ENCODE results near the gene CHD1L.
"Not testable (repeated sequence)": the region's sequence is repeated elsewhere in the genome, so short reads cannot be mapped to it uniquely, and the experiment has no call there.

The CHD1L gene

DNA sequence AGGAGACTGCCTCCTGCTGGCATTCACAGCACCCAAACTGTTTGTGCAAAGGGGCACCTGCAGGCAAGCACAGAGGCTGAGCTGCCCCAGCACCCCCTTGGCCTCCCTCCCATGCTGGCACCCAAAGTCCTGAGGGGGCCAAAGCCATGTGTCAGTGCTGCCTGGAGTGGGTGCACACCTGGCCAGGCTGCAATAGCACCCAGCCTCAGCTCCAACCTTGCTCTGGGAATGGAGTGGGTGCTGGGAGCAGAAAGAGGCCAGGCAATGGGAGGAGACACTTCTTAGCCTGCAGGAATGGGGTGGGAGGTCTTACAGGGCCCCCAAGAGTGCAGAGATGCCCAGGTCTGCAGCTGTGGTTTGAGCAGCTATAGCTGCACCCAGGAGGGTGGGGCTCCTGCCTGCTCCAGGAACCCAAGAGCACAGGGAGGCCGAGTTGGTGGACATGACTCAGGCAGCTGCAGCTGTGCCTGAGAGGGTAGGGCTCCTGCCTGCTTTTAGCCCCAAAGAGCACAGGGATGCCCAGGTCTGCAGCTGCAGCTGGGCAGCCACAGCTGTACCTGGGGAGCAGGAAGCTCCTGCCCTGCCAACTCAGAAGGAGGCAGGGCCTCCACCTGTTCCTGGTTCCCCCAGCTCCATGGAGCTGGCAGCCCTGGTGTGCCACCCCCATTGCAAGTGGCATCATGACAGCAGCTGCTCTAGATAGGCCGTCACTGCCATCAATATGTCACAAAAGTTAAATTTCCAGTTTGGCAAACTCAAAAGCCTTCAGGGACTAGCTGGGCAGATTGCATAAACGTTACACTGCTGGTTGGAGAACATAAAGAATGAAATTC, 5.3 kb upstream of the CHD1L start:
- no peak for DNase-seq (ENCODE audit: extremely low spot score)
- POLR2A ChIA-PET, result no interaction called here
- TF ChIP-seq FOXM1 (IDR thresholded peaks at IDR 0.05; ENCODE audit: borderline replicate concordance) (no peak), ZNF384 (IDR thresholded peaks at IDR 0.05) (no peak), ELF4 (IDR thresholded peaks at IDR 0.05) (no peak), CTBP1 (IDR thresholded peaks at IDR 0.05; ENCODE audit: borderline replicate concordance) (no peak), LEF1 (IDR thresholded peaks at IDR 0.05; ENCODE audit: borderline replicate concordance) (no peak), TARDBP (IDR thresholded peaks at IDR 0.05) (no peak), NFRKB (IDR thresholded peaks at IDR 0.05) (no peak), HDGF (IDR thresholded peaks at IDR 0.05; ENCODE audit: borderline replicate concordance) (no peak), BHLHE40 (IDR thresholded peaks at IDR 0.05; ENCODE audit: borderline replicate concordance) (no peak), ARNT (IDR thresholded peaks at IDR 0.05) (no peak), FOXK2 (IDR thresholded peaks at IDR 0.05) (no peak), SP1 (IDR thresholded peaks at IDR 0.05) (no peak), SUZ12 (IDR thresholded peaks at IDR 0.05) (no peak), L3MBTL2 (conservative IDR thresholded peaks at IDR 0.05) (no peak)
- TF ChIP-seq, protein P1, sequence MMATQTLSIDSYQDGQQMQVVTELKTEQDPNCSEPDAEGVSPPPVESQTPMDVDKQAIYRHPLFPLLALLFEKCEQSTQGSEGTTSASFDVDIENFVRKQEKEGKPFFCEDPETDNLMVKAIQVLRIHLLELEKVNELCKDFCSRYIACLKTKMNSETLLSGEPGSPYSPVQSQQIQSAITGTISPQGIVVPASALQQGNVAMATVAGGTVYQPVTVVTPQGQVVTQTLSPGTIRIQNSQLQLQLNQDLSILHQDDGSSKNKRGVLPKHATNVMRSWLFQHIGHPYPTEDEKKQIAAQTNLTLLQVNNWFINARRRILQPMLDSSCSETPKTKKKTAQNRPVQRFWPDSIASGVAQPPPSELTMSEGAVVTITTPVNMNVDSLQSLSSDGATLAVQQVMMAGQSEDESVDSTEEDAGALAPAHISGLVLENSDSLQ (IDR thresholded peaks at IDR 0.05), result no peak

DNA sequence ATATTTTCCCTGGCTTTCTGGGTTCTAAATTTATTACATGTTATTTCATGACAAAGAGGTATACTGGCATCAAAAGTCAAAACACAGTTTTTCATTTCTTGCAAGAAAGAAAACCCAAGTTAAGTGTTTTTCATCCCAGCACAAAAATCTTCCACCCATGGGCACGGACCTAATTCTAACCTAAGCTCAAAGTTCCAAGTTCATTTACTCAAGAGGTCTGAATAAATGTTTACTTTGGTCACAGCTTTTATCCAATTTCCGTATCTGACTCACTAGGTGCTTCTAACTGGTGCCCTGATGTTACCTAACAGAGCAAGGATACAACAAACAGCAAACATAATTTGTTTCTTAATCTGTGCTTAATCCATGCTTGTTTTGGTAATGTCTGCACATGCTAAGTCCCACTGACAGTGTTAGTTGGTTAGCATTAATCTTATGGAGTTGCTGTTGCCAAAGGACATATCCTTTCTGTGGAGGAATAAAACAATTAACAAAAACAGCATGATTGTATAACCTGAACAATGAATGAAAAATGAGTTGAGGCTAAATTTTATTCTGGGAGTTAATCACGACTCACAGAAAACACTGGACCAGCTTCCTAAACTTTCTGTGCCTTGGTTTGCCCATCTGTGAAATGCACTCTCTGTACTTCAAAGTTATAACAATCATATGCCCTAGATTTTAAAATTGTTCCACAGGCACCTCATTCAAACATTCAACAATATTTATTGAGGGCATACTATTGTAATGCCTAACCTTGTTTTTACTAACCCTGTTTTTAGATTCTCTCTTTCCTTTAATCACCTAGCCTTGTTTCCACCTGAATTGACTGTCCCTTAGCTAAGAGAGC, 4.2 kb upstream of the CHD1L start:
- POLR2A ChIA-PET, result no interaction called here
- CTCF ChIA-PET, result no interaction called here
- TF ChIP-seq BHLHE40 (IDR thresholded peaks at IDR 0.05; ENCODE audit: borderline replicate concordance) (no peak), ARNT (IDR thresholded peaks at IDR 0.05) (no peak), FOXA1 (IDR thresholded peaks at IDR 0.05) (no peak), TARDBP (IDR thresholded peaks at IDR 0.05) (no peak), SP1 (IDR thresholded peaks at IDR 0.05) (no peak), HDGF (IDR thresholded peaks at IDR 0.05; ENCODE audit: borderline replicate concordance) (no peak)
- no peak for DNase-seq (ENCODE audit: extremely low spot score)

More for the DNA sequence above, 5.3 kb upstream of the CHD1L start:
- CTCF ChIA-PET, result no interaction called here

DNA sequence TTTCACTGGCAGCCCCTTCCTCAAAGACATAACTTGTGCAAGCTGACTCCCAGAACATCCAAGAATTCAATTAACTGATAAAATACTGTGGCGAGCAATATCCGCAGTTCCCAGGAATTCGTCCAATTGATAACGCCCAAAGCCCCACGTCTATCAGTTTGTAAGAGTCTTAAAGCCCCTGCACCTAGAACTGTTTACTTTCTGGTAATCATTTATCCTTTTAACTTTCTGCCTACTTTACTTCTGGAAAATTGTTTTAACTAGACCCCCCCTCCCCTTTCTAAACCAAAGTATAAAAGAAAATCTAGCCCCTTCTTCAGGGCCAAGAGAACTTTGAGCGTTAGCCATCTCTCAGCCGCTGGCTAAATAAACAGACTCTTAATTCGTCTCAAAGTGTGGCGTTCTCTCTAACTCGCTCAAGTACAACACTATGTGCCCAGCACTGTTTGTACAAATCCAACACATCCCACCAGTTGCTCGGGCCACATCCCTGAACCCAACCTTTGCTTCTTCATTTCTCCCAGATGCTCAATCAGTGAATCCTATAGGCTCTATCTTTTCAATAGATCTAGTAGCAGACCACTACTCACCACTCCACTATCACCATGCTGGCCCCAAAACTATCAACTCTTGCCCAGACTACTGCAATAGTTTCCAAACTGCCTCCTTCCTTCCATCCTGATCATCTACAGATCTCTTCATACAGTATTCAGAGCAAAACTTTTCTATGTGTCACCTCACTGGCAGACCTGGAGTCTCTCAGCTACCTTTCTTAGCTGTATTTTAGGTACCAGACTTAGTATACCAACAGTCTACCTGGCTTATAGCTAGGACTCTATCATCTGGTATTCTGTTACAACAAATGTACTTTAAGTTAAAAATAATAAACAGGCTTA, 3.3 kb upstream of the CHD1L start:
- ChIA-PET POLR2A (no interaction called here), CTCF (no interaction called here)
- no peak for DNase-seq (ENCODE audit: extremely low spot score)
- TF ChIP-seq ARNT (IDR thresholded peaks at IDR 0.05), result no peak
- TF ChIP-seq CTBP1 (IDR thresholded peaks at IDR 0.05; ENCODE audit: borderline replicate concordance), result no peak
- TF ChIP-seq SP1 (IDR thresholded peaks at IDR 0.05), result no peak
- no peak for TF ChIP-seq ELF4 (IDR thresholded peaks at IDR 0.05)
- no peak for TF ChIP-seq LEF1 (IDR thresholded peaks at IDR 0.05; ENCODE audit: borderline replicate concordance)
- TF ChIP-seq FOXA1 (IDR thresholded peaks at IDR 0.05), result no peak
- no peak for TF ChIP-seq L3MBTL2 (conservative IDR thresholded peaks at IDR 0.05)
- no peak for TF ChIP-seq BHLHE40 (IDR thresholded peaks at IDR 0.05; ENCODE audit: borderline replicate concordance)
- TF ChIP-seq FOXK2 (IDR thresholded peaks at IDR 0.05), result no peak
- TF ChIP-seq NFRKB (IDR thresholded peaks at IDR 0.05), result no peak
- no peak for TF ChIP-seq TARDBP (IDR thresholded peaks at IDR 0.05)
- TF ChIP-seq ZNF384 (IDR thresholded peaks at IDR 0.05), result no peak

DNA sequence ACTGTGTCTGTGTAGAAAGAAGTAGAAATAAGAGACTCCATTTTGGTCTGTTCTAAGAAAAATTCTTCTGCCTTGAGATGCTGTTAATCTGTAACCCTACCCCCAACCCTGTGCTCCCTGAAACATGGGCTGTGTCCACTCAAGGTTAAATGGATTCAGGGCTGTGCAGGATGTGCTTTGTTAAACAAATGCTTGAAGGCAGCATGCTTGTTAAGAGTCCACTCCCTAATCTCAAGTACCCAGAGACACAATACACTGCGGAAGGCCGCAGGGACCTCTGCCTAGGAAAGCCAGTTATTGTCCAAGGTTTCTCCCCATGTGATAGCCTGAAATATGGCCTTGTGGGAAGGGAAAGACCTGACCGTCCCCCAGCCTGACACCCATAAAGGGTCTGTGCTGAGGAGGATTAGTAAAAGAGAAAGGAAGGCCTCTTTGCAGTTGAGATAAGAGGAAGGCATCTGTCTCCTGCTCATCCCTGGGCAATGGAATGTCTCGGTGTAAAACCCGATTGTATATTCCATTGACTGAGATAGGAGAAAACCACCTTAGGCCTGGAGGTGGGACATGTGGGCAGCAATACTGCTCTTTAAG, 2.3 kb upstream of the CHD1L start:
- DNase-seq (ENCODE audit: extremely low spot score); CTCF ChIA-PET; POLR2A ChIA-PET: not testable (repeated sequence)

DNA sequence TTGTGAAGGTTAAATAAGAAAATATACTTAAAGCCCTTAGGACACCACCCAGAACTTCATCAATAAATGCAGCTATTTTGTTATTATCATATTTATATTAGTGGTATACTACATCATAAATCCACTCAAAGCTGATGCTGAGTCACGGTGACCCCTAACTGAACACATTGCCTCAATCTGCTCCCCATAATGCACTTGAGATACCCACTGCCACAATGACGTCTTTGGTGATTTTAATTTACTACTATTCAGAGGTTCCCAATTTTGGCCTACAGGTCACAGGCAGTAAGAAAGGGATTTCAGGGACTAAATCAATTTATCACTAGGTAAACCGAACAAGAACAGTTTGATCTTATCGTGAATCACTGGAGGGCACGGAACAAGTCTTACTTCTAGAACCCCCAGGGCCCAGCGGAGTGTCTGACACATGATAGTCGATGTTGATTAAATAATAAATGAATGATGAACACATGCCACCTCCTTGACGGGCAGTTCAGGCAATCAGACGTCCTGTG, 493 bp upstream of the CHD1L start:
- ChIA-PET POLR2A (interaction anchor here (0.6 to 3.2 kb wide), 8 partner anchors 11 to 157 kb away, joined by 3 to 27 read pairs (median 3); partner anchors contain the start of genes FMO5 and PRKAB2), CTCF (interaction anchor here (0.6 to 1.0 kb wide), 3 partner anchors 69 to 74 kb away, joined by 3 to 5 read pairs (median 4); no protein-coding TSS in a partner anchor)
- DNase-seq (ENCODE audit: extremely low spot score), result no peak
- TF ChIP-seq ZNF384 (IDR thresholded peaks at IDR 0.05) (no peak), SUZ12 (IDR thresholded peaks at IDR 0.05) (no peak), FOXK2 (IDR thresholded peaks at IDR 0.05) (no peak), L3MBTL2 (conservative IDR thresholded peaks at IDR 0.05) (peak; percentile 67), LEF1 (IDR thresholded peaks at IDR 0.05; ENCODE audit: borderline replicate concordance) (no peak)
- TF ChIP-seq, protein P1 (IDR thresholded peaks at IDR 0.05), result no peak; the same call in none of the 2 replicates

All from HEK293T (cell line).